ENCODE data around the gene GBP1.
"Not testable (repeated sequence)": the region's sequence is repeated elsewhere in the genome, so short reads cannot be mapped to it uniquely, and the experiment has no call there.

The GBP1 gene

GRCh38 chr1:89085781-89086180 is 20.8 kb upstream of the GBP1 start:
- Histone ChIP-seq H3K27ac (ENCODE audit: low read depth, low read length) (no peak overlapping the region), H3F3A (ENCODE audit: insufficient read depth) (no peaks in the 10 kb centered on the region), H3K9ac (ENCODE audit: low read length) (no peak overlapping the region), H3K9me2 (replicated peaks; ENCODE audit: insufficient read depth, low read length) (no peaks in the 10 kb centered on the region), H3K4me3 (ENCODE audit: insufficient read depth, low read length, poor library complexity, severe bottlenecking) (no peak overlapping the region), H3K4me2 (ENCODE audit: low read depth, low read length, poor library complexity, severe bottlenecking) (no peak overlapping the region), H3K36me3 (ENCODE audit: low read length) (no peaks in the 10 kb centered on the region), H2AFZ (ENCODE audit: low read depth, low read length, severe bottlenecking) (no peak overlapping the region), H3K79me2 (ENCODE audit: insufficient read depth, low read length) (no peaks in the 10 kb centered on the region), H3K27me3 (ENCODE audit: low read length) (no peaks in the 10 kb centered on the region), H3K9me3 (ENCODE audit: insufficient read depth, low read length) (no peaks in the 10 kb centered on the region), H4K20me1 (ENCODE audit: low read depth, low read length) (no peaks in the 10 kb centered on the region)
- no peak for TF ChIP-seq CTCF (IDR thresholded peaks at IDR 0.05; ENCODE audit: insufficient read depth, low read length, poor library complexity, severe bottlenecking)
- TF ChIP-seq EZH2phosphoT487 (conservative IDR thresholded peaks at IDR 0.05; ENCODE audit: low read length), result no peak

DNA sequence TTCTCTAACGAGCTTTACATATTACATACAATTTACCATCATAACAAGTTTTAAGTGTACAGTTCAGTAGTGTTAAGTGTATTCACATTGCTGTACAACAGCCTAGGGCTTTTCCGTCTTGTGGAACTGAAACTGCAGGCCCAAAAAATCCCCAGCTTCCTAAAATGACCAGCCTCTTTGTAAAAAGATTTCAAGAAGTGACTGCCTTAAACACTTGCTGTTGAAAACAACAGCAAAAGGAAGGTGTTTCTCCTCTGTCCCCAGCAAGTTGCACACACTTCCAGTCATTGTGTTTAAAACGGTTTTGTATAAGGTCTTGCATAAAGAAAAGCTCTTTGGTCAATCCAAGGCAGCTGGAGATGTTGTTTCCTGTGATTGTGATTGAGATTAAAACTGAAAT is 16.0 kb upstream of the GBP1 start:
- H3K9me3 ChIP-seq (ENCODE audit: insufficient read depth, low read length), result no peaks in the 10 kb centered on the region
- no peaks in the 10 kb centered on the region for H3K9me2 ChIP-seq (replicated peaks; ENCODE audit: insufficient read depth, low read length)
- H3F3A ChIP-seq (ENCODE audit: insufficient read depth), result no peaks in the 10 kb centered on the region
- no peaks in the 10 kb centered on the region for H4K20me1 ChIP-seq (ENCODE audit: low read depth, low read length)
- H3K4me2 ChIP-seq (ENCODE audit: low read depth, low read length, poor library complexity, severe bottlenecking), result no peak overlapping the region
- H2AFZ ChIP-seq (ENCODE audit: low read depth, low read length, severe bottlenecking), result no peak overlapping the region
- no peak overlapping the region for H3K27ac ChIP-seq (ENCODE audit: low read depth, low read length)
- no peak for TF ChIP-seq EZH2phosphoT487 (conservative IDR thresholded peaks at IDR 0.05; ENCODE audit: low read length)
- TF ChIP-seq CTCF (IDR thresholded peaks at IDR 0.05; ENCODE audit: insufficient read depth, low read length, poor library complexity, severe bottlenecking), result no peak
- H3K4me3 ChIP-seq (ENCODE audit: insufficient read depth, low read length, poor library complexity, severe bottlenecking), result no peak overlapping the region
- no peaks in the 10 kb centered on the region for H3K27me3 ChIP-seq (ENCODE audit: low read length)
- no peaks in the 10 kb centered on the region for H3K79me2 ChIP-seq (ENCODE audit: insufficient read depth, low read length)
- H3K36me3 ChIP-seq (ENCODE audit: low read length), result no peaks in the 10 kb centered on the region
- H3K9ac ChIP-seq (ENCODE audit: low read length), result no peak overlapping the region

- H2AFZ ChIP-seq (ENCODE audit: low read depth, low read length, severe bottlenecking); H3K27ac ChIP-seq (ENCODE audit: low read depth, low read length); H3K9ac ChIP-seq (ENCODE audit: low read length); H3K9me2 ChIP-seq (replicated peaks; ENCODE audit: insufficient read depth, low read length); H4K20me1 ChIP-seq (ENCODE audit: low read depth, low read length); H3K4me2 ChIP-seq (ENCODE audit: low read depth, low read length, poor library complexity, severe bottlenecking); H3K27me3 ChIP-seq (ENCODE audit: low read length); H3K79me2 ChIP-seq (ENCODE audit: insufficient read depth, low read length); H3K9me3 ChIP-seq (ENCODE audit: insufficient read depth, low read length); H3K4me3 ChIP-seq (ENCODE audit: insufficient read depth, low read length, poor library complexity, severe bottlenecking); H3F3A ChIP-seq (ENCODE audit: insufficient read depth); H3K36me3 ChIP-seq (ENCODE audit: low read length): not testable (repeated sequence)
Measured at GRCh38 chr1:89080068-89080467, 15.1 kb upstream of the GBP1 start.

- H3K27ac ChIP-seq (ENCODE audit: low read depth, low read length); H4K20me1 ChIP-seq (ENCODE audit: low read depth, low read length); H3K9ac ChIP-seq (ENCODE audit: low read length); H3K4me3 ChIP-seq (ENCODE audit: insufficient read depth, low read length, poor library complexity, severe bottlenecking); H3K27me3 ChIP-seq (ENCODE audit: low read length); H2AFZ ChIP-seq (ENCODE audit: low read depth, low read length, severe bottlenecking); H3K4me2 ChIP-seq (ENCODE audit: low read depth, low read length, poor library complexity, severe bottlenecking); H3F3A ChIP-seq (ENCODE audit: insufficient read depth); H3K36me3 ChIP-seq (ENCODE audit: low read length); H3K9me3 ChIP-seq (ENCODE audit: insufficient read depth, low read length); H3K79me2 ChIP-seq (ENCODE audit: insufficient read depth, low read length); H3K9me2 ChIP-seq (replicated peaks; ENCODE audit: insufficient read depth, low read length): not testable (repeated sequence)
Measured at GRCh38 chr1:89072466-89073065, 7.6 kb upstream of the GBP1 start.

All from SU-DHL-6 (cell line).